HepG2 (cell line): ENCODE measurements around the gene IGF1. TPM values are rescaled to one million over a fixed set of nuclear protein-coding genes. Genes with fewer than 3 reads are reported as not detected.
"Not testable (repeated sequence)": the region's sequence is repeated elsewhere in the genome, so short reads cannot be mapped to it uniquely, and the experiment has no call there.

Experiments used
- ATAC-seq: fragments of 200-7000 bp; cut with Tn5 transposase; 3 replicates; pipeline ENCODE4 v1.9.1; 2020; ENCODE audit warnings: mild to moderate bottlenecking, moderate library complexity
- BruUV-seq: library from RNA; stranded (reverse); fragments of 400-500 nt; replicated peaks from 2 replicates; lab custom pipeline; 2021; lab: Mats Ljungman, UMichigan
- CTCF ChIA-PET: fragments of 300-600 bp; formaldehyde crosslinking; extraction: SDS; loops from one replicate; lab custom pipeline; 2021; ENCODE audit warnings: low total read pairs, inconsistent platforms, low intra/inter-chr PET ratio; lab: Yijun Ruan, JAX
- POLR2A ChIA-PET: fragments of 350-600 bp; sonication (Branson Sonifier 250); formaldehyde crosslinking; loops from one replicate; lab custom pipeline; 2020; ENCODE audit warnings: antibody characterized with exemption, inconsistent platforms; lab: Yijun Ruan, JAX
- DNase-seq: peaks from one replicate; pipeline ENCODE4 v3.0.0-alpha.2; 2015; ENCODE audit warnings: low spot score
- FAIRE-seq: peaks from 3 replicates; lab custom pipeline; 2011; peaks lifted over from hg19 to GRCh38; lab: Jason Lieb, UNC
- H2AFZ ChIP-seq: one replicate; pipeline ENCODE4 v1.6.1; 2011; ENCODE audit warnings: low read length, inconsistent platforms
- H3K27ac ChIP-seq: fragments of 300-600 bp; 3 replicates; pipeline ENCODE4 v1.8.0; 2011; ENCODE audit warnings: mixed run types, mild to moderate bottlenecking, mixed read lengths, low read length, inconsistent platforms; ENCODE audit not compliant: insufficient read depth; ENCODE audit errors: extremely low read length
- H3K27me3 ChIP-seq, 2 experiments: fragments of 200-600 bp in 1 of 2; 2 replicates in 1 of 2; 3 replicates in 1 of 2; pipeline versions ENCODE4 v1.6.0 to v1.8.0; 2011; ENCODE audit warnings: low read length in 2 of 2, mild to moderate bottlenecking in 2 of 2, moderate library complexity in 2 of 2, inconsistent platforms in 1 of 2; ENCODE audit not compliant: insufficient read depth in 2 of 2, control insufficient read depth in 1 of 2
- H3K36me3 ChIP-seq, 2 experiments: fragments of 200-600 bp in 1 of 2; replicated peaks in 1 of 2; 2 replicates in 1 of 2; 3 replicates in 1 of 2; pipeline versions ENCODE4 v1.5.1 to v1.8.0; 2011; ENCODE audit warnings: low read length in 2 of 2, inconsistent platforms in 1 of 2; ENCODE audit not compliant: insufficient read depth in 2 of 2, control insufficient read depth in 1 of 2
- H3K4me1 ChIP-seq: 2 replicates; pipeline ENCODE4 v1.5.1; 2012; ENCODE audit warnings: low read length, inconsistent platforms; ENCODE audit not compliant: insufficient read depth
- H3K4me2 ChIP-seq: 2 replicates; pipeline ENCODE4 v1.6.0; 2011; ENCODE audit warnings: low read depth, low read length, inconsistent platforms
- H3K4me3 ChIP-seq, 3 experiments: fragments of 200-600 bp in 1 of 3; sonication (generic), shearing (Covaris generic) in 1 of 3; replicated peaks in 1 of 3; 2 replicates each; pipeline ENCODE4 v1.5.1; 2011 to 2016; ENCODE audit warnings: low read length in 3 of 3, inconsistent platforms in 2 of 3, low read depth in 2 of 3, mild to moderate bottlenecking in 2 of 3, control low read depth in 1 of 3, mixed read lengths in 1 of 3; ENCODE audit not compliant: insufficient read depth in 1 of 3
- H3K79me2 ChIP-seq: one replicate; pipeline ENCODE4 v1.6.1; 2011; ENCODE audit warnings: low read length, inconsistent platforms; ENCODE audit not compliant: insufficient read depth
- H3K9ac ChIP-seq: 2 replicates; pipeline ENCODE4 v1.6.0; 2011; ENCODE audit warnings: mild to moderate bottlenecking, low read depth, low read length, inconsistent platforms; ENCODE audit not compliant: insufficient read depth
- H3K9me3 ChIP-seq: 2 replicates; pipeline ENCODE4 v1.5.1; 2012; ENCODE audit warnings: mild to moderate bottlenecking, low read length
- H4K20me1 ChIP-seq: 2 replicates; pipeline ENCODE4 v1.6.0; 2011; ENCODE audit warnings: inconsistent platforms, mild to moderate bottlenecking, low read length, moderate library complexity; ENCODE audit not compliant: insufficient read depth
- FLYWCH1 ChIP-seq: sonication (generic); formaldehyde crosslinking; IDR thresholded peaks from 2 replicates; pipeline ENCODE4 v1.8.1; 2023; ENCODE audit warnings: mild to moderate bottlenecking, missing genetic modification reagents
- KDM4B ChIP-seq: sonication (generic); formaldehyde crosslinking; IDR thresholded peaks from 2 replicates; pipeline ENCODE4 v1.4.0; 2020; ENCODE audit warnings: missing genetic modification reagents
- MZF1 ChIP-seq: sonication (generic); formaldehyde crosslinking; IDR thresholded peaks from 2 replicates; pipeline ENCODE4 v1.8.1; 2023; ENCODE audit warnings: mild to moderate bottlenecking, missing genetic modification reagents, borderline replicate concordance
- NCOA1 ChIP-seq: sonication (generic); formaldehyde crosslinking; IDR thresholded peaks from 2 replicates; pipeline ENCODE4 v1.9.0; 2021; ENCODE audit warnings: missing genetic modification reagents
- PHF21A ChIP-seq: sonication (generic); formaldehyde crosslinking; IDR thresholded peaks from 2 replicates; pipeline ENCODE4 v1.5.0; 2020; ENCODE audit warnings: mild to moderate bottlenecking, missing genetic modification reagents
- RCOR2 ChIP-seq: IDR thresholded peaks from 2 replicates; pipeline ENCODE4 v1.6.1; 2016; ENCODE audit warnings: missing biosample characterization, missing genetic modification reagents
- REXO4 ChIP-seq: sonication (generic); formaldehyde crosslinking; IDR thresholded peaks from 2 replicates; pipeline ENCODE4 v1.8.0; 2022; ENCODE audit warnings: missing genetic modification reagents, mild to moderate bottlenecking, borderline replicate concordance
- RNF2 ChIP-seq: fragments of 450-650 bp; conservative IDR thresholded peaks from 2 replicates; pipeline ENCODE4 v1.6.1; 2016; ENCODE audit warnings: low read depth
- SATB2 ChIP-seq: sonication (generic); formaldehyde crosslinking; IDR thresholded peaks from 2 replicates; pipeline ENCODE4 v1.5.0; 2020; ENCODE audit warnings: missing genetic modification reagents
- TBX2 ChIP-seq: sonication (generic); formaldehyde crosslinking; IDR thresholded peaks from 2 replicates; pipeline ENCODE4 v1.5.0; 2020; ENCODE audit warnings: missing genetic modification reagents, mild to moderate bottlenecking, borderline replicate concordance
- ZNF670 ChIP-seq: sonication (generic); formaldehyde crosslinking; IDR thresholded peaks from 2 replicates; pipeline ENCODE4 v1.8.0; 2022; ENCODE audit warnings: mild to moderate bottlenecking, missing genetic modification reagents, borderline replicate concordance
- WGBS: methylation state at CpG from one replicate; pipeline ENCODE4 v1.1.6; 2017; ENCODE audit warnings: low lambda C conversion rate; 5-methylcytosine and 5-hydroxymethylcytosine counted together
- in situ Hi-C: cut with HindIII; loops from 2 replicates; pipeline ENCODE4 v1.10.0; 2017; ENCODE audit warnings: low pct_unique_long_range_greater_than_20kb; ENCODE audit not compliant: extremely low pct_ligation_motif_present
- intact Hi-C: fragments of 100-400 bp; cut with micrococcal nuclease; formaldehyde crosslinking; loops from one replicate; pipeline ENCODE4 v1.10.0; 2022; ENCODE audit not compliant: unreplicated experiment
- polyA plus RNA-seq, 8 experiments: library from polyadenylated mRNA; depleted of rRNA in 3 of 8; stranded (reverse) in 7 of 8; unstranded in 1 of 8; fragments of >200 nt; fragmentation: Illumina TruSeq in 4 of 8; extraction: Trizol in 4 of 8; gene quantifications; 2 replicates each; pipeline versions ENCODE4 v1.2.1 to v1.2.3, GENCODE V29; 2011 to 2016; ENCODE audit warnings: low read depth in 4 of 8, missing spikeins in 1 of 8, mixed read lengths in 1 of 8; ENCODE audit not compliant: insufficient read depth in 1 of 8
- total RNA-seq, 5 experiments: library from RNA; depleted of rRNA; stranded (reverse); fragments of >200 nt; fragmentation: Illumina TruSeq; extraction: Trizol; gene quantifications; 2 replicates each; pipeline ENCODE4 v1.2.3, GENCODE V29; 2016; ENCODE audit warnings: low read depth in 1 of 5

IGF1 gene
- total and polyA plus RNA-seq, 2 of the 13 experiments (the other 11 are each of a cell fraction or from before 2014, with no cell fraction given) = not detected

DNA sequence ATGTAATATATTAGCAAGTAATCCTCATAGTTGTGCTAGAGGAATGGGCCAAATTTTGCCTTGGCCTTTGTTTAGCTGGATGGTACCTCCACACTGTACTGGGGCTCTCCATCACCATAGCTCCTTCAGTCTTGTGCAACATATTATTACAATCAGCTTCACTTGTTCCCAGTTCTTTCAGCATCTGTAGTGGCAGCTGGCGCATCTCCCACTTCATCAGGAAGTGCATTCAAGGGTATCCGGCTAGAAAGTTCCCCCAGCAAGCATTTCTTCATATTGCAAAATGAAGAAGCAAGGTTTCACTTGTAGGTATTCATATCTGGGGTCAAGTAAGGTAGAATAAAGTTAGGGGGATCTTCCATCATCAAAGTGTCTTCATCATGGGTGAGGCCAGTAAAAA, 123.7 kb downstream of the IGF1 start:
- no peak overlapping the region for H2AFZ ChIP-seq
- no TSS peak for BruUV-seq
- TF ChIP-seq ZNF670 (no peak), PHF21A (no peak), SATB2 (no peak), FLYWCH1 (CRISPR knock-in tag) (no peak), RCOR2 (no peak), RNF2 (no peak), KDM4B (no peak), TBX2 (CRISPR knock-in tag) (no peak), REXO4 (CRISPR knock-in tag) (no peak), NCOA1 (CRISPR knock-in tag) (no peak), MZF1 (no peak)
- no peak overlapping the region for H3K4me3 ChIP-seq
- in situ Hi-C loops = no loop called here
- H3K4me1 ChIP-seq = no peaks in the 10 kb centered on the region
- no peaks in the 10 kb centered on the region for H3K36me3 ChIP-seq
- H3K79me2 ChIP-seq = no peaks in the 10 kb centered on the region
- no peak overlapping the region for H3K27ac ChIP-seq
- FAIRE-seq (no peak), ATAC-seq (no peak), DNase-seq (no peak)
- H3K9ac ChIP-seq = no peak overlapping the region
- no peaks in the 10 kb centered on the region for H3K27me3 ChIP-seq
- WGBS = 40% methylated on average over 2 of the region's 2 CpGs
- ChIA-PET POLR2A (no interaction called here), CTCF (no interaction called here)
- H3K4me2 ChIP-seq = no peak overlapping the region
- intact Hi-C loops = no loop called here
- peaks cover 20% of the 10 kb centered on the region for H3K9me3 ChIP-seq
- H4K20me1 ChIP-seq = no peaks in the 10 kb centered on the region

- H4K20me1 ChIP-seq, intact Hi-C loops, DNase-seq, H3K4me2 ChIP-seq, POLR2A ChIA-PET, H3K36me3 ChIP-seq, FAIRE-seq, H3K27ac ChIP-seq, H3K27me3 ChIP-seq, H3K79me2 ChIP-seq, H2AFZ ChIP-seq, H3K4me3 ChIP-seq, ATAC-seq, H3K9ac ChIP-seq, in situ Hi-C loops, H3K4me1 ChIP-seq, BruUV-seq, CTCF ChIA-PET: not testable (repeated sequence)
- WGBS = 33% methylated on average over 1 of the region's 1 CpG
- peaks cover 20% of the 10 kb centered on the region for H3K9me3 ChIP-seq
These were observed 126.1 kb downstream of the IGF1 start for GRCh38 chr12:102354281-102354680.
